ENCODE data around the gene PPP2R2C.

Gene PPP2R2C

GRCh38 chr4:6449746-6450369 lies 22.6 kb downstream of the PPP2R2C start:
- DNase-seq (ENCODE audit: low read depth, low spot score): no peak

- DNase-seq (ENCODE audit: low read depth, low spot score): no peak
These were observed 23.1 kb downstream of the PPP2R2C start for GRCh38 chr4:6449335-6449734.

GRCh38 chr4:6448476-6449170 lies 23.8 kb downstream of the PPP2R2C start:
- no peak for DNase-seq (ENCODE audit: low read depth, low spot score)

GRCh38 chr4:6447672-6448171 lies 24.7 kb downstream of the PPP2R2C start:
- no peak for DNase-seq (ENCODE audit: low read depth, low spot score)

- no peak for DNase-seq (ENCODE audit: low read depth, low spot score)
These were observed 25.6 kb downstream of the PPP2R2C start for GRCh38 chr4:6446538-6447451.

GRCh38 chr4:6446130-6446482 lies 26.3 kb downstream of the PPP2R2C start:
- DNase-seq (ENCODE audit: low read depth, low spot score): no peak

- no peak for DNase-seq (ENCODE audit: low read depth, low spot score)
These were observed 26.8 kb downstream of the PPP2R2C start for GRCh38 chr4:6445403-6446129.

GRCh38 chr4:6444582-6444981 lies 27.8 kb downstream of the PPP2R2C start:
- no peak for DNase-seq (ENCODE audit: low read depth, low spot score)

GRCh38 chr4:6443035-6444023 lies 29.1 kb downstream of the PPP2R2C start:
- DNase-seq (ENCODE audit: low read depth, low spot score): no peak

- DNase-seq (ENCODE audit: low read depth, low spot score): no peak
These were observed 29.9 kb downstream of the PPP2R2C start for GRCh38 chr4:6442555-6442954.

- DNase-seq (ENCODE audit: low read depth, low spot score): no peak
These were observed 30.7 kb downstream of the PPP2R2C start for GRCh38 chr4:6441758-6442157.

GRCh38 chr4:6441202-6441582 lies 31.2 kb downstream of the PPP2R2C start:
- no peak for DNase-seq (ENCODE audit: low read depth, low spot score)

- no peak for DNase-seq (ENCODE audit: low read depth, low spot score)
These were observed 31.8 kb downstream of the PPP2R2C start for GRCh38 chr4:6440506-6441201.

- DNase-seq (ENCODE audit: low read depth, low spot score): no peak
These were observed 33.2 kb downstream of the PPP2R2C start for GRCh38 chr4:6439120-6439762.

- DNase-seq (ENCODE audit: low read depth, low spot score): no peak
These were observed 34.6 kb downstream of the PPP2R2C start for GRCh38 chr4:6437826-6438238.

GRCh38 chr4:6435010-6435409 lies 37.4 kb downstream of the PPP2R2C start:
- no peak for DNase-seq (ENCODE audit: low read depth, low spot score)

GRCh38 chr4:6430927-6431326 lies 41.5 kb downstream of the PPP2R2C start:
- no peak for DNase-seq (ENCODE audit: low read depth, low spot score)

GRCh38 chr4:6427439-6428090 lies 44.8 kb downstream of the PPP2R2C start:
- no peak for DNase-seq (ENCODE audit: low read depth, low spot score)

Measured in smooth muscle cell of the brain vasculature (primary cell).